HEK293T (cell line): Measurements from ENCODE around the gene HS3ST6.

Experiments used
- ARNT ChIP-seq: fragments of 450-650 bp; IDR thresholded peaks from 2 replicates; pipeline ENCODE4 v1.6.1; 2017; ENCODE audit warnings: mild to moderate bottlenecking
- BHLHE40 ChIP-seq: fragments of 450-650 bp; IDR thresholded peaks from 2 replicates; pipeline ENCODE4 v1.6.1; 2016; ENCODE audit warnings: mild to moderate bottlenecking, moderate library complexity, borderline replicate concordance
- ELF4 ChIP-seq: fragments of 450-650 bp; IDR thresholded peaks from 2 replicates; pipeline ENCODE4 v1.6.1; 2017; ENCODE audit warnings: antibody characterized with exemption
- FOXA1 ChIP-seq: fragments of 450-650 bp; IDR thresholded peaks from 2 replicates; pipeline ENCODE4 v1.6.1; 2016; ENCODE audit warnings: mild to moderate bottlenecking
- FOXK2 ChIP-seq: fragments of 450-650 bp; IDR thresholded peaks from 2 replicates; pipeline ENCODE4 v1.6.1; 2016; ENCODE audit warnings: mild to moderate bottlenecking
- FOXM1 ChIP-seq: fragments of 450-650 bp; IDR thresholded peaks from 2 replicates; pipeline ENCODE4 v1.6.1; 2017; ENCODE audit warnings: mild to moderate bottlenecking, borderline replicate concordance
- HDGF ChIP-seq: fragments of 450-650 bp; IDR thresholded peaks from 2 replicates; pipeline ENCODE4 v1.6.1; 2017; ENCODE audit warnings: antibody characterized with exemption, borderline replicate concordance
- L3MBTL2 ChIP-seq: fragments of 450-650 bp; conservative IDR thresholded peaks from 2 replicates; pipeline ENCODE4 v1.6.1; 2016; ENCODE audit warnings: mild to moderate bottlenecking
- LEF1 ChIP-seq: fragments of 450-650 bp; IDR thresholded peaks from 2 replicates; pipeline ENCODE4 v1.6.1; 2017; ENCODE audit warnings: mild to moderate bottlenecking, borderline replicate concordance
- SP1 ChIP-seq: fragments of 450-650 bp; IDR thresholded peaks from 2 replicates; pipeline ENCODE4 v1.6.1; 2017
- SUZ12 ChIP-seq: fragments of 450-650 bp; IDR thresholded peaks from 2 replicates; pipeline ENCODE4 v1.6.1; 2016; ENCODE audit warnings: mild to moderate bottlenecking
- TARDBP ChIP-seq: fragments of 450-650 bp; IDR thresholded peaks from 2 replicates; pipeline ENCODE4 v1.6.1; 2016
- ZNF384 ChIP-seq: fragments of 450-650 bp; IDR thresholded peaks from 2 replicates; pipeline ENCODE4 v1.6.1; 2016
- TF ChIP-seq, protein P1 (sequence below): fragments of 450-650 bp; IDR thresholded peaks from 2 replicates; pipeline ENCODE4 v1.6.1; 2016

DNA sequence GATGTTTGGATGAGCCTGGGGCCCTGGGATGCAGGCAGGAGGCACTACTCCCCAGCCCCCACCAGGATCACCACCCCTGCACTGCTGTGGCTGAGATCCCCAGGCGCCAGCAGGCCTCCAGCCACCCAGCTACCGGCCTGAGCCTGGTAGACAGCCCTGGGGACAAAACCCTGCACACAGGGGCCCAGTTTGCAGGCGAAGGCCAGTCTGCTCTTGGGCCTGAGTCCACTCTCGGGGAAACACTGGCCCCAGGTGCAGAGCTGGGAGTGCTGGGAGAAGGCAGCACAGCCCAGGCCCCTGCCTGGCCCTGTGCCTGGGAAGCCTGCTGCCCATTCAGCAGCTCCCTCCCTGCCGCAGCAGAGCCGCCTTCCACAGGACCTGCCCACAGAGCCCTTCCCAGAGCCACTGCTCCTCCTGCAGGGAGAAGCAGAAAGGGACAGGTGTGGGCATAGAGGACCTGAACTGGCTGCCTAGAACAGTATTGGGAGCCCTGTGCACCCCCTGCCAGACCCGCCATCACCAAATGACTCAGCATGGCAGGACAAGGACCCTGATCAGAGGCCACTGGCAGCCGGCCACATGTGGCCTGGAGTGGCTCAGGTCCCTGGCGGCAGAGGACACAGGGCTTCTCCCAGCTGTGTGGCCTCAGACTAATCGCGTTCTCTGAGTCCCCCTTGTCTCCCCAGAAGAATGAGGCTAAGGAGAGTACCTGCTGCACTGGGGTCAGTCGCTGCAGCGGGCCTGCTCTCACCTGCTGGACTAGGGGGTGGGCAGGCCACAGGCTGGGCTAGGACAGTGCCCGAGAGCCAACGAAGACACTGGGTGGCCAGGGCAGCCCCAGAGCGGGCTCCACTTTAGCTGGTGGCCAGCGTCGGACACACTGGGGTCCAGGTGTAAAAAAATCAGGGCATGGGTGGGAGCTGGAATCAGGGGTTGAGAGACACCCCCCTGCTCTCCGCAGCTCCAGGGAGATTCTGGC, 14.1 kb upstream of the HS3ST6 start:
- TF ChIP-seq TARDBP (no peak), BHLHE40 (no peak), FOXM1 (no peak), SP1 (no peak), FOXA1 (no peak), SUZ12 (no peak), ZNF384 (no peak), ARNT (no peak), L3MBTL2 (no peak), ELF4 (no peak), HDGF (no peak), FOXK2 (no peak), LEF1 (no peak)
- TF ChIP-seq, protein P1, sequence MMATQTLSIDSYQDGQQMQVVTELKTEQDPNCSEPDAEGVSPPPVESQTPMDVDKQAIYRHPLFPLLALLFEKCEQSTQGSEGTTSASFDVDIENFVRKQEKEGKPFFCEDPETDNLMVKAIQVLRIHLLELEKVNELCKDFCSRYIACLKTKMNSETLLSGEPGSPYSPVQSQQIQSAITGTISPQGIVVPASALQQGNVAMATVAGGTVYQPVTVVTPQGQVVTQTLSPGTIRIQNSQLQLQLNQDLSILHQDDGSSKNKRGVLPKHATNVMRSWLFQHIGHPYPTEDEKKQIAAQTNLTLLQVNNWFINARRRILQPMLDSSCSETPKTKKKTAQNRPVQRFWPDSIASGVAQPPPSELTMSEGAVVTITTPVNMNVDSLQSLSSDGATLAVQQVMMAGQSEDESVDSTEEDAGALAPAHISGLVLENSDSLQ, result no peak
